ENCODE data around the gene PYGM. TPM values are rescaled to one million over a fixed set of nuclear protein-coding genes. Genes with fewer than 3 reads are reported as not detected.

Gene PYGM
- total RNA-seq, 1 experiment from 2014 or later: 1.7 TPM

DNA sequence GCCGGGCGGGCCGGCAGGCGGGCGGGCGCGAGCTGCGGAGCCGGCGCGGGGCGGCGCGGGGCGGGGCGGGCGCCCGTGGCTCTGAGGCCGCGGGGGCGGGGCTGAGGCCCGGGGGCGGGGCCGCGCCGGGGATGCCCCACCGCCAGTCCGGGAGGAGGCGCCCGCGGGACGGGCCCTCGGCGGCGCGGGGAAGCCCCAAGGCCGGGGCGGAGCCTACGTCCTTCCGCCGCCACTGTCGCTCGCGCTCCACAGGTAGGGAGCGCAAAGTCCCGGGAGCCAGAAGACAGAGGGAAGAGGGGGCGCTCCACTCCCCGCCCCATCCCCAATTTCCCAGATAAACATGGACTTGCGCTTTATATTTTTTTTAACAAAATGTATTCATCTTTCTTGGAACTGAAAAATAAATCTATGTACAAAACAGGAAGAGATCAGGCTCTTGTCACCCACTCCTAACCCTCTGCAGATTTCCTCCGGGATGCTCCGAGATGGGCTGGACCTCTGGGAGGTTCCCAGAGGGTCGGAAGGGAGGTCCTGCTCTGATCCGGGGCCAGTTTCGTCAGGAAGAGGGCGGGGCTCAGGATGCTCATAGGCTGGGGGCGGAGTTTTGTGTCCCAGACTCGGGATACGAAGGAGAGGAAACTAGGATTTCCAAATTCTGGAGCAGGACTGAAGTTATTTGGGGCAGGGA is 43.5 kb upstream of the PYGM start, which contains the start of gene MAP4K2 (continued):
- TF ChIP-seq POLR2A (IDR thresholded peaks at IDR 0.05; ENCODE audit: borderline replicate concordance, extremely low read depth, insufficient read depth, insufficient read length) (no peak), RAD21 (IDR thresholded peaks at IDR 0.05; ENCODE audit: low read depth) (no peak), YY1 (IDR thresholded peaks at IDR 0.05; ENCODE audit: extremely low read depth, insufficient replicate concordance, low read depth, low read length) (no peak), SRF (IDR thresholded peaks at IDR 0.05; ENCODE audit: low read depth) (no peak), ZBTB33 (IDR thresholded peaks at IDR 0.05; ENCODE audit: extremely low read depth, insufficient replicate concordance, low read length) (no peak), SP1 (IDR thresholded peaks at IDR 0.05; ENCODE audit: low read depth) (no peak), TCF7L2 (IDR thresholded peaks at IDR 0.05; ENCODE audit: borderline replicate concordance, extremely low read depth, insufficient read depth, insufficient read length) (peak; percentile 28), ELF1 (IDR thresholded peaks at IDR 0.05; ENCODE audit: borderline replicate concordance, low read depth) (no peak), CEBPB (IDR thresholded peaks at IDR 0.05; ENCODE audit: low read depth) (no peak), SIN3A (IDR thresholded peaks at IDR 0.05; ENCODE audit: low read depth) (peak; percentile 51; the same call in 1 of the 2 replicates)

- peak overlapping the region; percentile 92 for H3K27ac ChIP-seq (ENCODE audit: low read depth, low read length)
- peak overlapping the region; percentile 96 for H3K4me2 ChIP-seq (ENCODE audit: low read length)
- H3K9me3 ChIP-seq (ENCODE audit: control insufficient read depth in 1 of 2, insufficient read depth in 1 of 2, low read depth in 1 of 2, low read length in 2 of 2): no peaks in the 10 kb centered on the region
- peak overlapping the region; percentile 73 for H3K9ac ChIP-seq (ENCODE audit: low read length)
- intact Hi-C loops (cut with micrococcal nuclease): no loop called here
- H4K20me1 ChIP-seq (ENCODE audit: insufficient read depth): no peaks in the 10 kb centered on the region
- no peak overlapping the region for H2AFZ ChIP-seq (ENCODE audit: low read depth, low read length, poor library complexity, severe bottlenecking)
- no peaks in the 10 kb centered on the region; the same call in 1 of the 2 replicates for H3K79me2 ChIP-seq (ENCODE audit: insufficient read depth, low read length)
- RAD21 ChIA-PET (ENCODE audit: low non-redundant PET in 1 of 2, low total read pairs in 2 of 2, uncharacterized antibody in 2 of 2, unreplicated experiment in 2 of 2): interaction anchor here in 1 of 2 experiments (0.6 kb wide), 1 partner anchor 9 kb away, joined by 4 read pairs; no protein-coding TSS in a partner anchor
- peak overlapping the region; percentile 73 to 83 for H3K4me3 ChIP-seq (replicated peaks in 1 of 2; ENCODE audit: low read depth in 1 of 2, low read length in 2 of 2)
- no peak for DNase-seq (ENCODE audit: low read depth, low spot score)
- H3K27me3 ChIP-seq (ENCODE audit: insufficient read depth, low read length): no peaks in the 10 kb centered on the region
- peaks cover 28 to 53% of the 10 kb centered on the region in 2 experiments for H3K4me1 ChIP-seq (ENCODE audit: control insufficient read depth in 1 of 2, insufficient read depth in 2 of 2, low read length in 2 of 2)
- peak; percentile 52 for ATAC-seq
- no peaks in the 10 kb centered on the region for H3K9me2 ChIP-seq (ENCODE audit: insufficient read depth)
- TF ChIP-seq POLR2AphosphoS5 (IDR thresholded peaks at IDR 0.05; ENCODE audit: low read depth, low read length) (0 out of 2 replicates have a peak, but pooled peaks have one; percentile 29), ZFX (IDR thresholded peaks at IDR 0.05) (peak; percentile 48; the same call in 1 of the 2 replicates), YY1 (IDR thresholded peaks at IDR 0.05; ENCODE audit: extremely low read depth, insufficient replicate concordance, low read depth, low read length) (no peak)
- POLR2A ChIA-PET: interaction anchor here (1.0 kb wide), 1 partner anchor 12 kb away, joined by 6 read pairs; no protein-coding TSS in a partner anchor
- CTCF ChIA-PET: interaction anchor here (2.1 kb wide), 1 partner anchor 42 kb away, joined by 4 read pairs; the partner anchor contains the start of gene CDC42BPG
- BruUV-seq (replicated peaks): no TSS peak
- peaks cover under 1 to 10% of the 10 kb centered on the region in 2 experiments; a peak in 2 of 4 replicates for H3K36me3 ChIP-seq (ENCODE audit: control insufficient read depth in 1 of 2, insufficient read depth in 2 of 2, low read length in 2 of 2)
Measured at GRCh38 chr11:64802370-64803157, 42.8 kb upstream of the PYGM start.

Data from HCT116 (cell line).